Measurements from ENCODE around the gene IBTK.

IBTK gene

DNA sequence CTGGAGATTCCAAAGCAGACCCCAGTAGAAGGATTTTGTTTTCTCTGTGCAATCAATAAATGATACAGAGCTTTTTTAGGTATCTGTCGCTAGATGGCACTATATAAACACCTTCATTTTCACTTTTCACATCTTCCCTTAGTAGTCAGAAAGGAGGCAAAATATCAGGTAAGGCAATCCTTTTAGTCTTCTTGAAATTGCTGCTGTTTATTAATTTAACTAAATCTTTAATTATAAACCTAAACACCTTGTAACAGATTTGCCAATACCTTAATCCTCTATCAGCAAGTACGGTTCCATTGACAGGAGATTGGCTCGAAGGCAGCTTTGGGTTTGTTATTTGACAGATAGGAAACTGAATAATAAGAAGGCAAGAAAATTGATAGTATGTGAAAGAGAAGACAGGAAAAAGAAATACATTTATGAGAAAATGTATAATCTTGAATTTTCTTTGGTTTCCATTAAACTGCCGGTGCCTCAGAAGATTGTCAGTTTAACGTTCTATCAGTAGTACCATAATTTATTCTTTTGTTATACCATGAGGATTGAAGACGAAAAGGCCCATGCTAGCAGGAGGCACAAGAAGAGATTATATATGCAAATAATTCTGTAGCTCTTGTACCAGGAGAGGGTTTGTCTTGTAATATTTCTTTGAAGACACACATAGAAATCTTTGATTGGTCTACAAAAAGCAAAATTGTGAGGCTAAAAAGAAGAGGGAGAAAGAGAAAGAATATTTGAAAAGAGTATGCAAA, 23.5 kb upstream of the IBTK start:
- peak; percentile 67 for DNase-seq (ENCODE audit: low read depth)
- H3K4me3 ChIP-seq (ENCODE audit: low read depth, low read length): no peak overlapping the region
- peak; percentile 62 for TF ChIP-seq CTCF (conservative IDR thresholded peaks at IDR 0.05; ENCODE audit: low read depth, low read length)

DNA sequence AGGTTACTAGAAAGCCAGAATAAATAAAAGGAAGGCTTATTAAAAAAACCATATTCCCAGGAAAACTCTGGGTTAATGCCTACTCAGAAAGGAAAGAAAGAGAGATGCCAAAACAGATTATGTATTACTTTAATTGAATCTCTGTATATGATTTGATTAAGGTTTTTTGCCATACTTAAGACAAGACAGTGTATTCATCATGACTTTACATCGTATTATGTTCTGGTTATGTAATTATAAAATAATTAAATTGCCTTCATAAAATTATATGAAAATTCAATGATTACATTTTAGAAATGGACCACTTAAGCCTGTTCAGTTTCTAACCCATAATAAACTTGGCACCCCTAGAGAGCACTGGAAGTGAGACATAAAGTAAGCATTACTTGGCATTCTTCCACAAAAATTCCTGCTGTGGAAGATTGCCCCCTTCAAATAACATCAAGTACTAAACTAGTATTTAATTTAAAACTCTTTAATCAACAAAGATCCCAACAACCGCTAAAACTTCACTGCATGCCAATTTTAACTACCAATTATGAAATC, 20.8 kb upstream of the IBTK start:
- DNase-seq (ENCODE audit: low read depth): no peak
- H3K4me3 ChIP-seq (ENCODE audit: low read depth, low read length): no peak overlapping the region
- no peak for TF ChIP-seq CTCF (conservative IDR thresholded peaks at IDR 0.05; ENCODE audit: low read depth, low read length)

- H3K4me3 ChIP-seq (ENCODE audit: low read depth, low read length): no peak overlapping the region
- no peak for DNase-seq (ENCODE audit: low read depth)
- TF ChIP-seq CTCF (conservative IDR thresholded peaks at IDR 0.05; ENCODE audit: low read depth, low read length): no peak
These were observed 17.3 kb upstream of the IBTK start for GRCh38 chr6:82264824-82265223.

GRCh38 chr6:82264321-82264720, 16.8 kb upstream of the IBTK start:
- H3K4me3 ChIP-seq (ENCODE audit: low read depth, low read length): no peak overlapping the region
- no peak for TF ChIP-seq CTCF (conservative IDR thresholded peaks at IDR 0.05; ENCODE audit: low read depth, low read length)
- DNase-seq (ENCODE audit: low read depth): no peak

DNA sequence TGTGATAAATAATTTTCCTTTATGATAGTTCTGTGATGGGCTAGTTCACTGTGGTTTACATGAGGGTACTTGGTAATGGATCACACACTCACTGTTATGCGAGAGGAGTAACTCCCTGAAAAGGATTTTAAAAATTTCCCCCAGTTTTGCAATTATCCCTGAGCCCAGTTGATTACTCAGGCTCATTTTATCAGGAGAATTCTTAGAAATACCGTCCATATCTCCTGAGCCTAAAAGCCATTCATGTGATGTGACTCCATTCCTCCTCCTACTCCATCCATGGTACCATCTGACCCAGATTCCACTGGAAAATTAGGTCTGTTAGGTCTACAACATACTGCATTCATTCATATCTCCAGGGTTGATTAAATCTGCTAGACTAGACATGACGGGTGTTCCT, 16.4 kb upstream of the IBTK start:
- DNase-seq (ENCODE audit: low read depth): no peak
- no peak overlapping the region for H3K4me3 ChIP-seq (ENCODE audit: low read depth, low read length)
- TF ChIP-seq CTCF (conservative IDR thresholded peaks at IDR 0.05; ENCODE audit: low read depth, low read length): no peak

DNA sequence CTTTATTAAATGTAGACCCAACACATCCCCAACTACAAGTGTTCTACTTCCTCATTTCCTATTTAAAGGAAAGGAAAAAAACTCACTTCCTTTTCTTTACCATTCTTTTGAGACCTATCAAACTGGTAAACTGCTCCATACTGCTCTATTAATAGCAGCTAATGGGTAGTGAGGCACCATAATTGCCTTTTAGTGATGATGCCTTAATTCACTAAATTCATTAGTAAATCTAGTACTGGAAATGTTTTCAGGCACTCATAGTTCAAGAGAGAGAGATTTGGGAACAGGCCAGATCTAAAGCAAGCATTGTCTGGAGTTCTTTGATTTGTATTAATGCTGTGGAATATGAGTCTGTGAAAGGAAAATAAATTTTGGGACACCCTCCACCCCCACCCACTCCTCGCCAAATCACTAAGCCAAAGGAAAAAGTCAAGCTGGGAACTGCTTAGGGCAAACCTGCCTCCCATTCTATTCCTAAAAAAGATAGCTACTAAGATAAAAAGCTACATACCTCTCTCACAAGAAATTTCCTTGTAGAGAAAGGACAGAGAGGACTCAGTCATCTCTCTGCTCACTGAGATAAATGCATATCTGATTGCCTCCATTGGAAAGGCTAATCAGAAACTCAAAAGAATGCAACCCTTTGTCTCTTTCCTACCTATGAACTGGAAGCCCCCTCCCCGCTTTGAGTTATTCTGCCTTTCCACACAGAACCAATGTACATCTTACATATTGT, 13.6 kb upstream of the IBTK start:
- H3K4me3 ChIP-seq (ENCODE audit: low read depth, low read length): no peak overlapping the region
- TF ChIP-seq CTCF (conservative IDR thresholded peaks at IDR 0.05; ENCODE audit: low read depth, low read length): no peak
- no peak for DNase-seq (ENCODE audit: low read depth)

All from choroid plexus epithelial cell (primary cell).